HG03521 (cell line): ENCODE measurements around the gene TRAPPC12.
"Not testable (repeated sequence)": the region's sequence is repeated elsewhere in the genome, so short reads cannot be mapped to it uniquely, and the experiment has no call there.

Experiments used
- ATAC-seq: cut with Tn5 transposase; IDR thresholded peaks from one replicate; pipeline ENCODE4 v1.9.1; 2021; ENCODE audit warnings: mild to moderate bottlenecking, moderate library complexity; ENCODE audit not compliant: unreplicated experiment

Gene TRAPPC12

DNA sequence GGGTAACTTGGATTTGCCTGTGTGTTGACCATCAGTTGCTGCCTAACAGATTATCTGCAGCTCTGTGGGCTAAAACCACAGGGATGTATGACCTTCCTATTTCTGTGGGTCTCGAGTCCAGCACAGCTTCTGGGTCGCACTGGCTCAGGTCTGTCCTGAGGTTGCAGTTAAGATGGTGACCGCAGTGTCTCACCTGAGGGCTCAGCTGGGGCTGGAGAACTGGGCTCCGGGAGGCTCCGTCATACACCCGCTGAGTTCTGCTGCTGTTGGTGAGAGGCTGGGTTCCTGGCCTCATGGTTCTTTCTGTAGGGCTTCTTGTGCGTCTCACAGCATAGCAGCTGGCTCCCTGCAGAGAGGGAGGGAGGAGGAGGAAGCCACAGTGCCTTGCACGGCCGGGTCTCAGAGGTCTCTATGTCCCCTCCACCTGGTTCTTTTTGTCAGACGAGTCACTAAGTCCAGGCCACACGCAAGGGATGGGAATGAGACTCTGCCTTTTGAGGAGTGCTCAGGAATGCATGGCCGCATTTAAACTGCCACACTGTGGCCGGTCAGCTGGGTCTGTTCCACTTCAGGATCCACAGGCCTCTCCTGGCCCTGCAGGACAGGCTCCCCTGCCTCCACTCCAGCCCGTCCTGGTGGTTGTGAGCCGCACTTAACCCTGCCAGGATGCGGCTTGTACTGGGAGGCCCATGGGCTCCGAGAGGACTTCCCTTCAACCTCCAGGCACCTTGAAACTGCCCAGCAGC is 72.6 kb downstream of the TRAPPC12 start:
- ATAC-seq: no peak

DNA sequence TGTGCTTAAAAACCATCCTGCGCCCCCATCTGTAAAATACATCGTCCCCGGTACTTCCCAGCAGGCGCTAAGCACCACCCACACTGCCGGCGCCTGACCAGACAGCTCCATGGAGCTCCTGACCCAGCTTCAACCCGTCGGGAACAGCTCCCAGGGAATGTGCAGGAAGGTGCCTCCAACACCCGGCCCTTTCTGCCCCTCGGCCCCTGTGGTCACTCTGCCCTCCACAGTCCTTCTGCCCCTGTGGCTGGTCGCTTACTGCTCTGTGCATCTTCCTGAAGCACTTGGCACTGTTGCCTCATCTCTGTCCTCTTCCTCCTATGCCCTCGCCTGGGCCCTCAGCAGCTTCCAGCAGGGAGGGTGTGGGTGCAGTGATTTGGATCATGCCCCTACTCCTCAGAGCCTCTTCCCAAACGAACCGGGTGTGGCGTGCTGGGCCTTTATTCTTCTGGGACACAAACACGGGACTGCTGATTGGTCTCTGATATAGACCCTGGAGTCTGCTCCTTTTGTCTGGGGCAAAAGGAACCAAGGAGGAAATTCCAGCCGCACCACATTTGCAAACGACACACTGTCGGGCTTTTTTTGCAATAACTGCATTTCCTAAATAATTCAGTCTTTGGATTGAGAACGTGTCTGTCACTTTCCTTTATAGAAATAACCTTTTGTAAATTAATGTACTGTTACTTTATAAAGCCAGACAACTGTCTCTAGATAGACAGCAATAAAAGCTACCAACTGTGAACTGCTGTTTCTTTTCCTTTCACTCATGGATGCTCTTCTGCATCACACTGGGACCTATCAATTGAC is 73.9 kb downstream of the TRAPPC12 start:
- ATAC-seq: no peak

DNA sequence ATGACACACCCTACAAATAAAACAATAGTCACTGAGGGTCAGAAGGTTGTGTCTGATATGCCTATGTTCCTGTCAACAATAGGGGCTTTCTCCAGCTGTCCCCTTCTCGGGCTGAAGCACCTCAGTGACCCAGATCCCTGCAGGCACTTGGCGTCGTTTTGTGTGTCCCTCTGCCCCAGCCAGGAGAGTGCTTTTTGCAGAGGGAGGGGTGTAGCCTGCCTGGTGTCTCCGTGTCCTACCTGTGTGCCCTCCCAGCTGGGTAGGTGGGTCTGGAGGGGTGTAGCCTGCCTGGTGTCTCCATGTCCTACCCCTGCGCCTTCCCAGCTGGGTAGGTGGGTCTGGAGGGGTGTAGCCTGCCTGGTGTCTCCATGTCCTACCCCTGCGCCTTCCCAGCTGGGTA is 74.5 kb downstream of the TRAPPC12 start:
- ATAC-seq: not testable (repeated sequence)

DNA sequence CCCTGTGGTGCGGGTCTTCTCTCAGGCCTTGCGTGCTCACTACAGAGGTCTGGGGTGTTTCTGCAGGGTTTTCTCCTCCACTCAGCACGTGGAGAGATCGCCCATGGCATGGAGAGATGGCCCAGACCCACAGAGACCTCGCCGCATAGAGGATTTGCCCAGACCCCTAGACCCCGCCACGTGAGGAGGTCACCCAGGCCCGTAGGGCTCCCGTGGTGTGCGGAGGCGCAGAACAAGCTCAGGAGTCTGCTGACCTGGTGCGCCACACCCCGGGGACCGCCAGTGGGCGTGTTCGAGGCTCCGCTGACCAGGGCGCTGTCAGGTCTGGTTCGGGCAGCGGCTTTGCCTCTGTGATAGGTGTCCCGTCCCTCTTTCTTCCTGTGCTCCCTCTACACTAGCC is 75.3 kb downstream of the TRAPPC12 start:
- no peak for ATAC-seq

DNA sequence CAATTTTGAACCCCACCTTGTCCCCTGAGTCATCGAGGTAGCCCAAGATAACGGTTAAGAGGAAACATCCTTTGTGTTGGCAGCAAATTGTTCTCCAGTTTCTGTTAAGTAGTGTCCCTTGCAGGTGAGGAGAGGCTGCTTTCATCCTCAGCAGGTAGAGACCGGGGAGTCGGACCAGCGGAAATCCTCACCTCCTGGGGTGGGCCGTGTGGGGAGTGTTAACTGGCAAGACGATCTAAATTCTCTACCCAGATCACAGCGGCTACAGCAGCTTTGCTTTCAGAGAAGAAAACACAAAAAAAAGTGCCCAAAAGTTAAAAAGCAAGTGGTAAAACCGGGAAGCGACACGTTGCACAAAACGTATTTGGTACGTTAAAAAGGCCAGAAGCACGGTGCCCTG is 76.6 kb downstream of the TRAPPC12 start:
- ATAC-seq: no peak

DNA sequence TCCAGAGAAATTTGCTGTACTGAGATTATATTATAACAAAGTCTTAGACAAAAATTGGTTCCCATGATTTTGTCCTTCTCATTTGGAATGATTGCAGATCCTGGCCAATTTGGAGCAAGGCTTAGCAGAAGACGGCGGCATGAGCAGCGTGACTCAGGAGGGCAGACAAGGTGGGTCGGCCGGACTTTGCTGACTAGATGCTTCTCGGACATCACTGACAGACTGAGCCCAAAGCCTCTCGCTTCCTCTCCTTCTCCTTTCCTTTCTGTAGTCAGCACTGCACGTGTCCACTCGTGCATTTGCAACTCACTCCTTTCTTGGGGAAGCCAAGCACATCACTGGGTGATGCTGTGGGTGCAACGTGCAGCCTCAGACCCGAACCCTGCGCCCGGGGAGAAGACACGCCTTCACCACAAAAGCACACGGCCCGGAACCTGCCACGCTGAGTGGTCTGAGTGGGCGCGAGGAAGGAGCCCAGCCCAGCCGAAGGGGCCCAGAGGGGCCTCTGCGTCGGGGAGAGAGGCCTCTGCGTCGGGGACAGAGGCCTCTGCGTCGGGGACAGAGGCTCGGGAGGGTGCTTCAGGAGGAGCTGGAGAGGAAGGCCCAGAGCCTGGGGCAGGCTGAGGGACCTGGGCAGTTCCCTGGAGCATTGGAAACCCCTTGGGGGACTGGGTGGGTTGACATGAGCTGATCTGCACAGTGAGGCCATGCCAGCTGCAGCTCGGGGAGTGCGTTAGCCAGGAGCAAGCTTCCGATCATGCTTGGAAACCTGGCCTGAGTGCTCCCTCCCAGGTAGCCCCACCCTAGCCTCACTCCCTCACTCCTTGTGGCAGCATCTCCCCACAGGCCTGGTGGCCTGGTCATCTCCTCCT is 78.3 kb downstream of the TRAPPC12 start:
- no peak for ATAC-seq

DNA sequence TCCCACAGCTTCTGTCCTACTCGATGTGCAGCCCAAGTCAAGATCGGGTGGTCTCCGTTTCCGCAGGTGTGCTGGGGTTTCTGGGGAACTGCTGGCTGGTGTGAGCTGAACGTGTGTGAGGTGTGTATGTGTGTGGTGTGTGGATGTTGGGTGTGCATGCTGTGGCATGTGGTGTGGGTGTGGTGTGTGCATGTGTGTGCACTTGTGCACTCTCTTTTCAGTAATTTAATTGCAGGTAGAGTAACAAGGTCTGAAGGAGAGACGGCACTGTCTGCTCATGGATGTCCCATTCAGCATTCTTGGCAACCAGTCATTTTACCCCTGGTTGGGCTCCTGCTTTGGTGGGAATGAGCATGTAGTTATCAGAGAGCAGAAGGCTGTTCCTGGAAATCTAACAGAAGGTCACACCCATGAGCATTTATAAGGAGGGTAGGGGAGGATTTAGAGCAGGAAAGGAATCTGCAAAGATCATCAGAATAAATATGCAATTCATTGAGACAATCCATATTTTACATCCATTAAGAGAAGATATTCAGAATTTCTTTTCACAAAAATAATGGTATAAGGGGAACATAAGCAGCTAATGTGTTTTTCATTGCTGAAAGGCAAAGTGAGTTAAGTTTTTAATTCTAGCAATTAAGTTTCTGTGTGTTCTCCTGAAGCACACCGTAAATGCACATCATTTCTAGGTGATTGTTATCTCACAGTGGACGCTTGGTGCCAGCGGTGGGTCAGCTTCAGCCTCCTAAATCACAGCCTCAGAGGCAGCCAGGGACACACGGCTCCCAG is 79.1 kb downstream of the TRAPPC12 start:
- ATAC-seq: no peak

DNA sequence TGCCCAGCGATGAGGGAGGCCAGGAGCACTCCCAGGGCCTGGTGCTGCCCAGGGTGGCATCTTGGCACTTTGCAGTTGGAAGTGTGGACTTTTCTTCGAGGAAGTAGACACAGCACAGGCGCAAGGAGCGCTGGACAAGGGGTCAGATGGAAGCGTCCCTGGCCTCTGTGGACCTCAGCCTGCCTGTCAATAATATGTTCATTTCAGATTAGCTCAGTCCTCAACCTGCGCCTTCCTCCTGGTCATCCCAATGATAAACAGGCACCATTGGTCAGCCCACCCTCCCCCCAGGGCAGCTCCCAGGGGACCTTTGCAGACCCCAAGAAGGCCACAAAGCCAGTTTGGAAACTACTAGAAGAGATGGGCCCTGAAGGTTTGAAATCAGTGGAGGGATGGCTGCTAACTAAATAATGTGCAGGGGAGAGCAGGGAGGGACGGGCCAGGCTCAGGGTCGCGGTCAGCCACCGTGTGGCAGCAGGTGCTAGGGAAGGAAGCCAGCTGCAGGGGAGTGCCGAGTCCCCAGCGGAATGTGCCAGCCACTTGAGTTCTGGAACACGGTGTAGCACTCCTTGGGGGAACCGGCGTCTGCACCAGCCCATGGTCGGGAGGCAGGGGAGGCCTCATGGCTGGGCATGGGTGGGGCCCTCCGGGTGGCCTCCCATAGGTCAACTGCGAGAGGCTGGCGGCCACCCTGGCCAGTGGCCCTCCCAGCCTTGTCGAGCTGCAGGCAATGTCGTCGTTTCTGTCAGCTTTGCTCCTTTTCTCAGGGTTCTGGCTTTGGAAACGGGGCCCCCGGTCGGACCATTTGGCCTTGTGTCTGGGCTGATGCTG is 79.9 kb downstream of the TRAPPC12 start:
- no peak for ATAC-seq

DNA sequence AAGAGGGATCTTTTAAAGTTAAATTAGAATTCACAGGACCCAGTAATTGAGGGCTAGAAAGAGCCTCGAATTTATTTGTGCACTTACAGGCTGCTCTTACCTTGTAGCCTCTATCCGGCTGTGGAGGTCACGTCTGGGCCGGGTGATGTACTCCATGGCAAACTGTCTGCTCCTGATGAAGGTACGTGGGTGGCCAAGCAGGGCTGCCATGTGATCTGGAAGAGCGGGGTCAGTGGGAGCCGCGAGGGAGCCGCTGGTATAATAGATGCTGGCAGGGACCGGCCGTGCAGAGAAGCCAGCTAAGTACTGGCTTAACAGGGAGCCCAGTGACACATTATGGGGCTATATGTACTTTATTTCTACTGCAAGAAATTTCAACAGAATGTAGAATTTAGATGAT is 80.7 kb downstream of the TRAPPC12 start:
- ATAC-seq: no peak

DNA sequence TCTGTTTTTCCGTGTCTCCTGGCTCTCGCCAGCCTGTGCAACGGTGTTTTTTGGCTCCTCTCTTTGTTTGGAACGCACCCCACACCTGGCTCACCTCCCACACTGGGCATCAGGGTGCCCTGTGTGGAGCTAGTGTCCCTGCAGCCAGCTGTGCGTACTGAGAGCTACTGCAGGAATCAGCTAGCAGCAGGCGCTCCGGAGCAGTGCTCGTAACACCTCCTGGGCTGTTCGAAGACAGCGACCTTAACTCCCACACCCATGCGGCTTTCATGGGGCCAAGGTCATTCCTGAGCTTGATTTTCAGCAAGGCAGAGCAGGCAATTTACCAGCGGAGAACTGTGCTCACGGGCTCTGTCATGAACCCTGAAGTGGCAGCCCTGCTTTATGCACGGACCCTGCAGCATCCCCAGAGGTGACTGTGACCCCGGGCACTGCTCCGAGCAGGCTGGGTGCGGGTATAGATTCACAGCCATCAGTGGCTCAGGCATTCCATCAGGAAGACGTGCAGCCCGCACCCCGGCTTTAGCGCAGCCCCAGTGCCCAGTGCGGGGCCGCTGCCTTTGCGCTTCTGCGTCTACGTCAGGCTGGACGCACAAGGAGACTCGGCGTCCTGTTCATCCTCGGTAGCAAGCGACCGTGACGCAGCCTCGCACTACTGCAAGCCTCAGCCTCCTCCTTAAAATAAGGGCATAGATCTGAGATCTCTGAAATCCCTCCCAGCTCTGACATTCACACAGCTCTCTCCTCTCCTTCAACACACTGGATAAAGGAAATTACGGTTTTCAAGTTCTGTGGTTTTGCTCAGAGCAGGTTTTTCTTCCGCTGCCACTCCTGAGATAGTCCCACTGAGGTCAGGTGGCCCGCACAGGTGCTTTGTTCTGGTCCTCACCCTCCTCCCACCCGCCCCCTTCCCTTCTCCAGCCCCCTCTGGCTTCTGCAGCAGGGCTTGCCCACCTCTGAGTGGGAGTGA is 81.6 kb downstream of the TRAPPC12 start:
- no peak for ATAC-seq

DNA sequence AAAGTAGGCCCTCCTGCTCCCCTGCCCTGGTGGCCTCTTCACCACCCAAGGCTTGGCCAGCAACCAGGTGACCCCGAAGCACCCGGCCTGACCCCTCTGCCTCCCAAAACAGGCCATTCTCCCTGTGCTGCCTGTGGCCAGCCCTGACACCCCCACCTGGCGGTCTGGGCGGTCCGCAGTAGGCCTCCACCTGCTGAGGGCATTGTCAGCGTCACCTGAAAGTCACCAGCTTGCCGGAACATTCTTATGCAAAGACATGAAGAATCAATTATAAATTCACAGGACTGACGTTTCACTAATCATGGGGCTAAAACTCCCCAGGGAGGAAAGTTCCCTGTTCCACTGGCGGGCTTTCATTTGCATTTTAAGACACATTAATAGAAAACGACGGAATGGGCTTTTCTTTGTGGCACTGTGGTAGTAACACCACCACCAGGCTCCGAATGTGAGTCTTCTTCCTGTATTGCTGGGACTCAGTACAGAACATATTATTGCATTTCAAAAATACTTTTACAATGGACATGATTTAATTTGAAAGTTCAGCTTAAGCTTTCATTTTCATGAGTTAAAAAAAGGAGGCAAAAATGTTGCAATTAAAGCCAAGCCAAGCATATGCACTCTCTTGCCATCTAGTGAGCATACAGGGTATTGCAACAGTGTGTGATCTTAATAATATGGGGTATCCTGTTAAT is 82.5 kb downstream of the TRAPPC12 start:
- ATAC-seq: peak; percentile 55

DNA sequence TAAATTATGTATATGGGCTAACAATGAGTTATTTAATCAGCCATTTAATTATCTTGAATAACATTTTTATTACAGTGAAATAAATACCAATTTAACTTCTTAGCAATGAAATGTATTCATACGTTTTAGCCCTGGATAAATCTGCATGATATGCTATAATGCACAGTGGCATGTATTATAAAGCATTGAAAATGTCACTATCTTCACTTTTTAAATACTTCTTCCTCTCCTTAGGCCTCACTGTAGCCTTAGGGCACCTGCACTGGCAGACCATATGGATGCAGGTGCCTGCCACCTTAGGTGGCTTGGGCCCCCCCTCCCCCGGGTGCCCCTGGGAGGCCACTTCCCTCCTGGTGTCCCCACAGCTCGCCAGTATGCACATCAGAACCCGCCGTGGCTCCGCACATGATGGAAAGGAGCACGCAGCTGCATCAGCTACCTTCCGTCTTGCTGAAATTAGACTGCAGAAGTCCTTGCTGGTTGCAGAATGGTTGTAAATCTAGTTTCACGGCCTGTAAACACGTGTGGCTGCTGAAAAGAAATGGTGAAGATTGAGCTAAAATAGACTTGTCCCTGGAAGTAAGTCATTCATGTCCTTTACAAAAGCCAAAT is 83.1 kb downstream of the TRAPPC12 start:
- no peak for ATAC-seq

DNA sequence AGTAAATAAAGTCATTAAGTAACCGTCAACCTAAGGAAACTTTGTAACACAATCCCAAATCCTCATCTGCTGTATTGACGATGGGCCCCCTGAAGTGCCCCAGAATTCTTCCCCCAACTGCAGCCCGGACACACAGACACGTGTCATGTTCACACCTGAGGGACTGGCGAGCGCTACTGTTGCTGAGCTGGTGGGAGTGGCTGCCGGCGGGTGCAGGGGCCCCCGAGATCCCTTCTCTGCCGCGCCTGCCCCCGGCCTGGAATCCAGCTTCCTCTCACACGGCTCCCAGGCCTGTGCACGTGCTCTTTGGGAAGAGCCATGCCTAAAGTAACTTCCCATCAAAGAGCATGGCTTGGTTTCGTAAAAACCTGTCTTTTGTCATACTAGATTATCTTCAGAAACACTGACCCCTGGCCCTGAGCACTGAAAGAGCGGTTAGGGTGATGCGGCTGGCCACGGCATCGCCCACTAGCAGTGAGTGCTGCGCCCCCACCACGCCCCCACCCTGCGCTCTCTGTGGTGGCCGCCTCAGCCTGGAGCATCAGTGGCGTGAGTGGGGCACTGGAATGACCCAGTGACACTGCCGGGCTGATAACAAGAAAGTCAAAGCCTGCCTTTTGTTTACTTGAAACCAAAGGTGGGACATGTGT is 83.8 kb downstream of the TRAPPC12 start:
- ATAC-seq: no peak

DNA sequence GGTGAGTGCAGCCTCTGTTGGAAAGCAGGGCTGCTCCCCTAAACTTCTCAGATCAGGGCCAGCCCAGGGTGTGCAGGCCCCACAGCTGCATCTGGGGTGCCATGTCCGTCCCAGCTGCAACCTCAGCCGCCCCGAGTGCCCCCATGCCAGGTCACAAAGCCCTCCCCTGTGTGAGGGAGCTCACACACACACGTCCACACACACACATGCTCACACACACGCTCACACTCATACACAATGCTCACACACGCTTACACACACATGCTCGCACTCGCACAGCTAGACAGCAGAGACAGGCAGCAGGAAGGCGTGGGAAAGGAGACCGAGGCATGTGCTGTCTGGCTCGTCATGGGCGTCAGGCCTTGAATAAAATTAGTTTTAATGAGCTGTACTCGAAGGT is 84.5 kb downstream of the TRAPPC12 start:
- ATAC-seq: no peak

DNA sequence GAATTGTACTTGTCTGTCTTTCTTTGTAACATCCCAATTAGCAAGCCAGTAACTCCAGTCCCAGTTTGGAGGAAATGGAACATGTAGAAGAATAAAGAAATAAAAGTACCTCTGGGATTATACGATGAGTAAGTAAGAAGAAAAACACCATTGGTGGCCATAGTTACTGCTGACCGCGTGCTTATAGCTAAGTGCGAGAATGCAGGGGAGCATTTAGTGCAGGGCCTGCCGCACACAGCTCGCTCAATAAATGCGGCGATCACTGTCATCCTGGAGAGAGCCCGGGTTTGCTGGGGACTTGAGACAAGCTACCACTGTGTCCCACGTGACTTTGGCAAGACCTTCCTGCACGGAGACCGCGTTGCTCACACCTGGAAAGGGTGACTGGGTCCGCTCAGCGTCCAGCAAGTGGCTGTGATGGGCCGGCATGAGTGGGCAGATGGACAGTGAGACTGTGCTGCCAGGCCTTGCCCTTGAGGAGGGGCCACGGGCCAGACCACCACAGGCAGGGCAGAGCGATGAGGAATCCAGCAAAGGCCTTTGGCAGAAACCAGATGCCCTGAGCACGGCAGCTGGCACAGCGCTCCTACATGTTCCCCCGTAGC is 85.0 kb downstream of the TRAPPC12 start:
- no peak for ATAC-seq

DNA sequence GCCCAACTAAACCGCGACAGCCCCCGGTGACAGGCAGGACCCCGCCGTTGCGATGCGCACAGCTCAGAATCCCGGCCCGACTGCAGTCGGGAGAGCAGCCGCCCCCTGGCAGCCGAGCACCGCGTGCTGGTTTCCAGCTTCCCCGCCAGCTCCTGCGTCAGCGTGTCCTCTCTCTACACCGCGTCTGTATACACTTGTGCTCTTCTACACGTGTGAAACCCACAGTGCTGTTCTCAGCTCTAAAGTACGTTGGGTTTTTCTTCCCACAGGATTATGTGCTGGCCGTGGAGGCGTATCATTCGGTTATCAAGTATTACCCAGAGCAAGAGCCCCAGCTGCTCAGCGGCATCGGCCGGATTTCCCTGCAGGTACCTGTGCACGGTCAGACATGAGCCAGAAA is 85.8 kb downstream of the TRAPPC12 start:
- ATAC-seq: no peak
